Measurements from ENCODE around the gene NUFIP2.

DNA sequence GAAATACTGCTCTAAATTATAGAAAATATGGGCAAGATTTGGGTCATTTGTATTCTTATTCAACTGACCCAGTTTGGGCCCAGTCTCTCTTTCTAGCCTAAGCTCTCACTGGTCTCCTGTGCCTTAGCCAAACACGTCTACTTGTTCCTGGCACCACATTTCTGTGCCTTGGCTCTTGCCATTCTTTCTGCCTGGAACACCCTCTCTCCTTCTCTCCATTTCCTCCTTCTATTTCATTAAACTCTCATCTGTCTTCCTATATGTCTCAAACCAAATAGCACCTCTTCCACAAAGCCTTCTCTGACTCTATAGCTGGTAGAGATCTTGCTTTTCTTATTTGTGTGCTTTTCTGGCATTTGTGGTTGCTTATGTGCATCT is 37.7 kb upstream of the NUFIP2 start:
- TF ChIP-seq CTCF (IDR thresholded peaks at IDR 0.05; ENCODE audit: low read depth, low read length, poor library complexity, severe bottlenecking): no peak
- no peak for TF ChIP-seq EZH2phosphoT487 (IDR thresholded peaks at IDR 0.05; ENCODE audit: borderline replicate concordance, low read length)
